PFSK-1 (cell line): ENCODE measurements around the gene STON2.

Experiments used
- POLR2AphosphoS5 ChIP-seq: IDR thresholded peaks from 2 replicates; pipeline ENCODE4 v1.6.1; 2012; ENCODE audit warnings: low read depth, mild to moderate bottlenecking, control low read depth, low read length, moderate library complexity
- TAF1 ChIP-seq: IDR thresholded peaks from 2 replicates; pipeline ENCODE4 v1.6.1; 2012; ENCODE audit warnings: low read length, control low read depth, borderline replicate concordance; ENCODE audit not compliant: insufficient read depth

GRCh38 chr14:81336009-81336408 lies 64.1 kb downstream of the STON2 start:
- no peak for TF ChIP-seq TAF1
- no peak for TF ChIP-seq POLR2AphosphoS5
